Activated CD4-positive, alpha-beta T cell treated with anti-CD3 and anti-CD28 coated beads, Interleukin-2, amount 50 U/mL, for 24 hours (primary cell): ENCODE measurements around the gene PLAAT3.
"Not testable (repeated sequence)": the region's sequence is repeated elsewhere in the genome, so short reads cannot be mapped to it uniquely, and the experiment has no call there.

ENCODE experiments used
- DNase-seq, 2 donors: peaks; one replicate each; pipeline ENCODE4 v3.0.0-alpha.2; 2020; ENCODE audit warnings: low read depth in 1 of 2, low spot score in 1 of 2

PLAAT3 gene

DNA sequence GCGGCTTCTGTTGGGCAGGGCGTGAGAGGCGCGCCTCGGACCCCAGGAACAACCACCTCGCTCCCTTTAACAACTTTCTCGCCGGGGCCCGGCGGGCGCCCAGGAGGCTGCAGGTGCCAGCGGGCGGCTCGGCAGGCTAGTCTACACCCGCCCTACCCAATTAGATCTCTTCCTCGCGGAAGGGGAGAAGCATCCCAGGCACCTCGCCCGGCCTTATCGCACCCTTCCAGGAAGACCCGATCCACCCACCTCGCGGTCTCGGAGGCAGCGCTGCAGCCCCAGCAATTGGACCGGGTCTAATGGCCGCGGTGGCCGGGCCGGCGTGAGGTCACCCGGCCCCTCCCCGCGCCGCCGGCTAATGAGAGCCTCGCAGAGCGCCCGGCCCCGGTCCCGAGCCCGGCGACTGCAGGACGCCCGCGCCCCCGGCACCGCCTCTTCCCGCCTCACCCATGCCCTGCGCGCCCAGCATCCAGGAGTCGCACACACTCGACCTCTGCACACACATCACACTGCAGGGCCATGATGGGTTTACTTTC is at the start of gene PLAAT3:
Gene PLAAT3 (minus strand): TSS at position 298 of the 536 bp plus-strand sequence. CDS start 419 bp downstream, outside the sequence.
- DNase-seq, result no peak

- no peak for DNase-seq
Measured at GRCh38 chr11:63663809-63664208, 49.6 kb upstream of the PLAAT3 start.

- no peak for DNase-seq
Measured at GRCh38 chr11:63660972-63661371, 46.7 kb upstream of the PLAAT3 start.

DNA sequence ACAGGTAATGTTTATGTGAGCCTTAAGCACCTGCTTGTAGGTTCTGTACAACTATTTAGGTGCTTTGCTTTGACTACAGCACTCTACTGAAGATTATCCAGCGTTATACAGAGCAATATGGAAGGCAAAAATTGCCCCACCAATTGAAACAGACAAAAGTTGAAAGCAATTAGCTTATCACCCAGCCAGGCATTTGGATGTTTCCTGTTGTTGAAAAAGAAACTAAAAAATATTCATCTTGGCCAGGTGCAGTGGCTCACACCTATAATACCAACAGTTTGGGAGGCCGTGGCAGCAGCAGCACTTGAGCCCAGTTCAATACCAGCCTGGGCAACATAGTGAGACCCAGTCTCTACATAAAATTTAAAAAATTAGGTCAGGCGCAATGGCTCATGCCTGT is 38.4 kb upstream of the PLAAT3 start:
- no peak for DNase-seq

GRCh38 chr11:63643205-63643604 is 29.0 kb upstream of the PLAAT3 start:
- no peak for DNase-seq

GRCh38 chr11:63641727-63642126 is 27.5 kb upstream of the PLAAT3 start:
- no peak for DNase-seq

- DNase-seq, result no peak
Measured at GRCh38 chr11:63639199-63639832, 25.1 kb upstream of the PLAAT3 start.

DNA sequence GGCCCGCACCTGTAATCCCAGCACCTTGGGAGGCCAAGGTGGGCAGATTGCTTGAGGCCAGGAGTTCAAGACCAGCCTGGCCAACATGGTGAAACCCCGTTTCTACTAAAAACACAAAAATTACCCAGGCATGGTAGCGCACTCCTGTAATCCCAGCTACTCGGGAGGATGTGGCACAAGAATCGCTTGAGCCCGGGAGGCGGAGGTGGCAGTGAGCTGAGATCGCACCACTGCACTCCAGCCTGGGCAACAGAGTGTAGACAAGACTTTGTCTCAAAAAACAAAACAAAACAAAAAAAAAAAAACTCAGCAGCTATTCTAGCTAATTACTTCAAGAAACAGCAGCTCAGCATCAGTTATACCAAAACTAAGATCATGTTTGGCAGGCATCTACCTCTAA is 24.2 kb upstream of the PLAAT3 start:
- not testable (repeated sequence) for DNase-seq

DNA sequence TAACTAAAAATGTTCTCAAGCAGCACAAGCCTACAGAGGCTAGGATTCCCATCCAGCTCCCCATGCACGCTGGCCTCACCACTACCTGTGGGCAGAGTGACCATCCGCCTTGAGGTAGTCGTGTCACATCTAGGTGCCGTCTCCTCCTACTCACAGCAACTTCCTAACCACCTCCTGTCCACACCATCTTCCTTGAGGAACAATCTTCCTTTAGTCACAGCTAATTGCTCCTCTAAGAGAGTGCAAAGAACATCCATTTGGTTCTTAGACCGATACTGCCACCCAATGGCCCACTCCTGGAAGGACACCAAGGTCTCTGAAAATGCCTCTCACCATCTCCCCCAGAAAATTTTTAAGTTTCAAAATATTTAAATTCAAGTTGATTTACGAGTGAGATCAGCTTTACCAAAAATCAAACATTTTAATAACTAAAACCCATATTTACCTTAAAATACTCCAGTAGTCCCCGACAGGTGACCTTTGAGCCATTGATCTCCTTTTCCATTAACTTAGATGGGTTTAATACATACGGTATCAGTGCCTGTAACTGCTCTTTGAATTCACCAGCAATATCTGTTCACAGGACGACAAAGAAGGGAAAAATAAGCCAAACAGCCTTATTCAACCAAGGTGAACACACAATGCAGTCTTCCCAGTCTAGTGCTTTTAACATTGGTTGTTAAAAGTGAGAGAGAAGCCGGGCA is 21.7 kb upstream of the PLAAT3 start:
- DNase-seq, result peak; percentile 31 to 51

DNA sequence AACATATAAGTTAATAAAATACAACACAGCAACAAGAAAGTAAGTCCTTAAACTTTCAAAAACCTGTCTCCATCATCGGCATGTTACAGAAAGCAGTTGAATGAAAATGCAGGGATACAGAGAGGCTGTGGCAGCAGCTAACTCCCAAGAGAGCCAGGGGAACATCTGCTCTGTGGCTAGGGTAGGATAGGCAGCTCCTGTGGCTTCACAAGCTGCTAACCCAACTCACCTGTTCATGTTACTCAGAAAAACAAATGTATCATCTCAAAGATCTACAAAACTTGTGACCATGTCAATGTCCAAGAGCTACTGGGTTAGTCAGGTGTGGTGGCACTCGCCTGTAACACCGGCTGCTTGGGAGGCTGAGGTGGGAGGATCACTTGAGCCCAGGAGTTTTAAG is 15.2 kb upstream of the PLAAT3 start:
- no peak for DNase-seq

DNA sequence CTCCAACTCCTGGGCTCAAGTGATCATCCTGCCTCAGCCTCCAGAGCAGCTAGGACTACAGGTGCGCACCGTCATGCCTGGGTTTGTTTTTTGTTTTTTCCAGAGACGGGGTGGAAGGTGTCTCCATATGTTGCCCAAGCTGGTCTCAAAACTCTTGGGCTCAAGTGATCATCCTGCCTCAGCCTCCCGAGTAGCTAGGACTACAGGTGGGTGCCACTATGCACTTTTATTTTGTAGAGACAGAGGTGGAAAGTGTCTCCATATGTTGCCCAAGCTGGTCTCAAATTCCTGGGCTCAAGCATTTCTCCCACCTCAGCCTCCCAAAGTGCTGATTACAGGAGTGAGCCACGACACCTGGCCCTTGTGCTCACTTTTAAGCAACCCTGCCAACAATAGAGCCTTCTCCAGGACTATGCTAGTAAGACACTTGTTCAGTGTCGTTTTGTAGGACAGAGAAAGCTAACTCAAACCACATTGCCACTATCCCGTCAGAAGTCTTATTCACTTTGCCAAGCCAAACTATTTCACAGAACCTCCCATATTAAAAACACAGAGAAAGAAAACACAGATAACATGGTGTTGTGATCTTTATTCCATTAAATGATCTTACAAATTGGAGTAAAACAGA is 9.4 kb upstream of the PLAAT3 start:
- no peak for DNase-seq

DNA sequence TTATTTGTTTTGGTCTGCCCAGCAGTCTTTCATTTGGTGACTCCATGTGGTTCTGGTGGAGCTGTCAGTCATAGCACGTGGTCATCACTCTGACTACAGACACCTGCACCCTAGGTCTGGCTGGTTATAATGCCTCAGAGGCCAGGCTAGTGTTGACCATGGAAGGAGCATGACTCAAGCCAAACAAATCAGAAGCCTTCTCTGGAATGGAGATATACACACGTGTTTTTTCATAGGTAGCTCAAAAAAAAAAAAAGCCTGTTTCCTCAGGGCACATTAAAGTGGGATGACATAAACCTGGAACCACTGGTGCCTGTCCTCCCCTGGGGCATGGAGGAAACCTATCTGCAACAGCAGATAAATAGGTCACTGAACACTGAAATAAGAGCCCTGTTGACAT is 8.1 kb upstream of the PLAAT3 start:
- no peak for DNase-seq

DNA sequence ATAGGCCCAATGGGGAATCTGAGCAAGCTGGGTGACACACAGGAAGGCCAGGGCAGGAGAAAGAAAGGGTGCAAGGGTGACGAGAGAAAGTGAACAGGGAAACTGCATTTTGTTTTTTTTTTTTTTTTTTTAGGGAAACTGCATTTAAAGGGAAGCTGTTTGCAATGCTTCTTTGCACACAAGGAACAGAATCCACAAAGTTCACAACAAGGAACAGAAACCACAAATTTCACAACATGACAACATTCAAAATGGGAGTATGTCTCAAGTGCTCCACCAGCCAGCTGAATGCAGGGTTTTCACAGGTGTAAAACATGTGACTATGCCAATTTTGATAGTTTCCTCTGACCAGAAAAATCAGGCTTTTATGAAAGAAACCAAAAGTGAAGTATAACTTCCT is 6.8 kb upstream of the PLAAT3 start:
- no peak for DNase-seq

DNA sequence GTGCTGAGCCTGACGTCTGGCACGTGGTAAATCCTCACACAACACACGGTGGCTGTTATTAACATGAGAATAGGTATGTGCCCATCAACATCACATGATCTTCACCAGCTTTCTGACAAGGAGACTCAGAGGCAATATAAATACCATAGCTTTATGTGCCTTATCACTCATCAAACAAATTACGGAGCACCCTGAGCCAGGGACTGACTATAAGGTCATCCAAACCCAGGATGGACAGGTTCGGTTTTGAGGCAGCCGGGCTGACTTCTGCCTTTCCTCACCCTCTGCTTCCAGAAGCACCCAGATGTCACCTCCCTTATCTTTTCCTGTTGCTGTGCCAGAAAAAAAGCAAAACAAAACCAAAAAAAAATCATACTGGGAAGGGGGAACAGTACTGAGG is 5.7 kb upstream of the PLAAT3 start:
- no peak for DNase-seq

- DNase-seq, result not testable (repeated sequence)
Measured at GRCh38 chr11:63617686-63618085, 3.5 kb upstream of the PLAAT3 start.

- no peak for DNase-seq
Measured at GRCh38 chr11:63616953-63617352, 2.7 kb upstream of the PLAAT3 start.

DNA sequence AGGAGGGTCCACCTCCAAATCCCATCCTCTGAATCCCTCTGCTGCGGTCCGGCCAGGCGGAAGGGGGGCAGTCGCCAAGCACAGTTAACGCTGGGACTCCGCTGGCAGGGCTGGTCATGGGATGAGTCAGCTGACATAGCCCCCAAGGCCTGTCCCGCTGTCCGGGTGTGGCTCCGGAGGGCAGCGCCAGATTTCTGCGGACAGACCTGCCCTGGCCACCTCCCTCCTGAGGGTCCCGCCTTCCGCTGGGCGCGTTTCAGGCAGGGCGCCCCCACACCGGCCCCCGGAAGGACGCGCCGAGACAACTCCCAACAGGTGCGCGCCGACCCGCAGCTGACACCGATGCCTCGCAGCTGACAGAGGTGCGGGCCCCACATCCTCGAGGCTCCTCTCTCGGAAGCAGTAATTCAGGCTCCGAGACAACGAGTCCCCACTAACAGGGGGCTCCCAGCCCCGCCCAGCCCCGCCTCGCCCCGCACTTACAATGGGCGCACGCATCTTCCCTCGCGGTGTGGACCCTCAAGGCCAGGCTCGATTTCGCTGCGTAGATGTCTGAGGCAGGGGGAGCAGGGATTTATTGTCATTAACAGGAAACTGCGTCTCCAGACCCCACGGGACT is 607 bp downstream of the PLAAT3 start:
- no peak for DNase-seq

- DNase-seq, result no peak
Measured at GRCh38 chr11:63612181-63612580, 2.1 kb downstream of the PLAAT3 start.

DNA sequence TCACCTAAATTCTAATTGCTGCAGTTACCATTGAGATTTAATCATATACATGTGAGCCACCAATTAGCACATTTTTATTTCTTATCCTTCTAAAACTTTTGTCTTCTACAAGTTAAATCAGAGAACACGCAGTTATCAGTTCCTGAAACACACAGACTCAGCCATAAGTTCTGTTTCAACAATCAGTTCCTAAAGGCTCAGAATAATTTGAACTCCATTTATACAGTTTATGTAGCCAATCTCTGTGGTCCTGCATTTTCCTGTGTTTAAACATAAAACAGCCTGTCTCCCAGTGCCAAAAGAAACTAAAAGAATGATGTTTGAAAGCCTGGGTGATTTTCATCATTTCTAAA is 2.9 kb downstream of the PLAAT3 start:
- no peak for DNase-seq

DNA sequence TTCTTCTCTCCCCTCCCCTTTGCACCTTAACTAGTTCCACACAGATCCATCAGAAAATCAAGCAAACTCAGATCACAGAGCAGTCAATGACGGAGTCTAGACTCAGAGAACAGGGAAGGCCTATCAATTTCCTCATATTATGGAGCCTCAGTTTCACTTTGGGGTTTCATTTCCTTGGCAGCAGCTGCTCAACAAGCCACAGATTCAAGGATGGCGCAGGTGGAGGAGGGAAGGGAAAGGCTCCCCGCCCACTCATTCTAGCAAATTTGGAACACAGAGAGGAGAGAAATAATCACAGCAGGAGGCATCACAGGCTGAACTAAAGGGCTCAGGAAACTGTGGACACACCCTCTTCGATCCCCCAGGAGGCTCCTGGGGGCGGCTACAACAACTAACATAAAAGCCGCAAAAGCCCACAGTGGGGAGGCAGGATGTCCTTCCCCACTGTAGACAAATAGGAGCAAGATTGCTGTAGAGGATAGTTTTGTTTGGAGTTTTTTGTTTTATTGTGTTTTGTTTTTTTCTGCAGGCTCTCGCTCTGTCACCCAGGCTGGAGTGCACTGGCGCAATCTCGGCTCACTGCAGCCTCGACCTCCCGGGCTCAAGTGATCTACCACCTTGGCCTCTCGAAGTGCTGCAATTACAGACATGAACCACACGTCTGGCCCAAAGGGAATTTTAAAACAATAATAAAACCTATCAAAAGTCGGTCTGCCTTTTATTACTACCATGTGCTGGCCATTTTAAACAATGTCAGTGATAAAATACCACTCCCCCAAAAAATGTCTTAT is 3.4 kb downstream of the PLAAT3 start:
- DNase-seq, result no peak

GRCh38 chr11:63609971-63610580 is 4.2 kb downstream of the PLAAT3 start:
- DNase-seq, result no peak
